ENCODE data around the gene KLF6. TPM values are rescaled to one million over a fixed set of nuclear protein-coding genes. Genes with fewer than 3 reads are reported as not detected.

Gene KLF6
- total and polyA plus RNA-seq, 8 donors, result 66.0 to 217 (median 112) TPM

- H3K27ac ChIP-seq, result peak overlapping the region in 1 of 2 donors; percentile 100
- intact Hi-C loops (cut with DNase I), result no loop called here
Observed at GRCh38 chr10:3774018-3774813, 10.8 kb downstream of the KLF6 start.

GRCh38 chr10:3773460-3774017, 11.5 kb downstream of the KLF6 start:
- no peaks in the 10 kb centered on the region for H3K27me3 ChIP-seq
- intact Hi-C loops (cut with DNase I), result no loop called here
- no peak for TF ChIP-seq CTCF (IDR thresholded peaks at IDR 0.05)
- H3K4me3 ChIP-seq, result no peak overlapping the region
- DNase-seq, result no peak
- no peaks in the 10 kb centered on the region for H3K9me3 ChIP-seq
- peaks cover 28 to 56% of the 10 kb centered on the region in 2 donors for H3K4me1 ChIP-seq
- peak overlapping the region in 1 of 2 donors; percentile 33 for H3K27ac ChIP-seq
- no peak for ATAC-seq
- peaks cover 0 to 44% of the 10 kb centered on the region in 2 donors for H3K36me3 ChIP-seq

More at GRCh38 chr10:3774018-3774813, 10.8 kb downstream of the KLF6 start:
- DNase-seq, result no peak
- Histone ChIP-seq H3K27me3 (no peaks in the 10 kb centered on the region), H3K4me3 (no peak overlapping the region), H3K36me3 (peaks cover 0 to 51% of the 10 kb centered on the region in 2 donors), H3K4me1 (peaks cover 35 to 57% of the 10 kb centered on the region in 2 donors), H3K9me3 (no peaks in the 10 kb centered on the region)
- no peak for TF ChIP-seq CTCF (IDR thresholded peaks at IDR 0.05)
- no peak for ATAC-seq

- intact Hi-C loops (cut with DNase I), result no loop called here
- ATAC-seq, result no peak
Observed at GRCh38 chr10:3772361-3773171, 12.4 kb downstream of the KLF6 start.

GRCh38 chr10:3770611-3771110, 14.3 kb downstream of the KLF6 start:
- ATAC-seq (no peak), DNase-seq (no peak)
- no peak for TF ChIP-seq CTCF (IDR thresholded peaks at IDR 0.05)
- Histone ChIP-seq H3K9me3 (no peaks in the 10 kb centered on the region), H3K4me1 (peaks cover 1 to 45% of the 10 kb centered on the region in 2 donors), H3K36me3 (peaks cover 0 to 15% of the 10 kb centered on the region in 2 donors), H3K4me3 (no peak overlapping the region), H3K27me3 (no peaks in the 10 kb centered on the region), H3K27ac (peak overlapping the region in 1 of 2 donors; percentile 84)
- intact Hi-C loops (cut with DNase I), result no loop called here

More at GRCh38 chr10:3772361-3773171, 12.4 kb downstream of the KLF6 start:
- Histone ChIP-seq H3K9me3 (no peaks in the 10 kb centered on the region), H3K27me3 (no peaks in the 10 kb centered on the region), H3K36me3 (peaks cover 0 to 34% of the 10 kb centered on the region in 2 donors), H3K27ac (peak overlapping the region in 1 of 2 donors; percentile 55), H3K4me3 (no peak overlapping the region), H3K4me1 (peaks cover 20 to 51% of the 10 kb centered on the region in 2 donors)
- TF ChIP-seq CTCF (IDR thresholded peaks at IDR 0.05), result no peak
- peak in 1 of 4 donors; percentile 39 for DNase-seq

All from left lung (tissue), 10 donors.